ENCODE measurements around the gene KMO.
A peak's percentile ranks its signal among the peaks of the same experiment; 100 is the strongest.

Gene KMO

DNA sequence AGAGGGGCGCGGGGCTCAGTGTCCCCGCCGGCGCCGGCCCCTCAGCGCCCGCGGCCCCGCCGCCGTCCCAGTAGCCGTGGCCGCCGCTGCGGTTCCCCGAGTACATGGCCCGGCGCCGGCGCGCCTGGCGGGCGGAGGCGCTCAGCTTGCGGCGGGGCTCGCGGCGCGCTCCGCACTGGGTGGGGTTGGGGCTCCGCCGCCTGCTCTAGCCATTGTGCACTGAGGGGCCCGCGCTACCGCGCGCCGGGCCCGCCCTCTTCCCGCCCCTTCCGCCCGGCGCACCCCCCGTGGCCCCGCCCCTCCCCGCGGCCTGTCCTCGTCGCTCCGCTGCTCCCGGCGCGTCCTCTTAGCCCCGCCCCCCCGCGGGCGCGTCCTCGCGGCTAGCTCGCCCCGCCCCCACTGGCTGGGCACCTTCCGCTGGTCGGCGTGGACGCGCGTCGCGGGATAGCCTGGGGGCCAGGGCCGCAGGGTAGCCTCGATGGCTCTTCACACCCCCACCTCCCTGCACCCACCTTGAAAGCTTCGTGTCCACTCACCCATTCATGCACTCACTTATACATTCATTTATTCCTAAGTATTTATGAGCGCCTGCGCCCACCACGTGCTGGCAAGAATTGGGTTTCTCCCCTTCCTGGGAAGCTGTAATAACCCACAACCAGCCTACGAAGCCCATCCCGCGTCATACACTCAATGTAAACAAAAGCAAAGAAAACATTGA is 108.1 kb downstream of the KMO start, which contains the start of the genes CHML and OPN3:
Gene CHML (minus strand): TSS at position 221 of the 718 bp plus-strand sequence. CDS start 4,603 bp downstream, outside the sequence.
Gene OPN3 (minus strand): TSS at position 221 of the 718 bp plus-strand sequence. CDS start 115 bp downstream, at position 106.
- Histone ChIP-seq H3K9me3 (ENCODE audit: control insufficient read depth, insufficient read depth, low read depth, low read length) (peaks cover 14% of the 10 kb centered on the region), H3K4me1 (ENCODE audit: control insufficient read depth, insufficient read depth, low read length) (peaks cover 15% of the 10 kb centered on the region), H3K27ac (ENCODE audit: low read depth, low read length) (peak within 1 kb of the TSS; percentile 32; the same call in 1 of the 2 replicates), H3K27me3 (ENCODE audit: control insufficient read depth, insufficient read depth, low read length) (no peaks in the 10 kb centered on the region), H3K36me3 (ENCODE audit: control insufficient read depth, insufficient read depth, low read length) (peaks cover 20% of the 10 kb centered on the region), H3K9ac (ENCODE audit: low read length) (peak within 1 kb of the TSS; percentile 98), H3K4me3 (ENCODE audit: low read depth, low read length) (peak within 1 kb of the TSS; percentile 95)

GRCh38 chr1:241640867-241641622 is 108.9 kb downstream of the KMO start:
- Histone ChIP-seq H3K27me3 (ENCODE audit: control insufficient read depth, insufficient read depth, low read length) (no peaks in the 10 kb centered on the region), H3K27ac (ENCODE audit: low read depth, low read length) (no peak overlapping the region), H3K36me3 (ENCODE audit: control insufficient read depth, insufficient read depth, low read length) (peaks cover 13% of the 10 kb centered on the region), H3K4me3 (ENCODE audit: low read depth, low read length) (peak overlapping the region; percentile 61; the same call in 1 of the 2 replicates), H3K9ac (ENCODE audit: low read length) (no peak overlapping the region), H3K9me3 (ENCODE audit: control insufficient read depth, insufficient read depth, low read depth, low read length) (peaks cover 14% of the 10 kb centered on the region), H3K4me1 (ENCODE audit: control insufficient read depth, insufficient read depth, low read length) (peaks cover 15% of the 10 kb centered on the region)

GRCh38 chr1:241641773-241642592 is 109.8 kb downstream of the KMO start:
- Histone ChIP-seq H3K9ac (ENCODE audit: low read length) (no peak overlapping the region), H3K36me3 (ENCODE audit: control insufficient read depth, insufficient read depth, low read length) (peaks cover 5% of the 10 kb centered on the region), H3K27me3 (ENCODE audit: control insufficient read depth, insufficient read depth, low read length) (no peaks in the 10 kb centered on the region), H3K27ac (ENCODE audit: low read depth, low read length) (no peak overlapping the region), H3K4me3 (ENCODE audit: low read depth, low read length) (no peak overlapping the region), H3K4me1 (ENCODE audit: control insufficient read depth, insufficient read depth, low read length) (peaks cover 13% of the 10 kb centered on the region), H3K9me3 (ENCODE audit: control insufficient read depth, insufficient read depth, low read depth, low read length) (peaks cover 14% of the 10 kb centered on the region)

DNA sequence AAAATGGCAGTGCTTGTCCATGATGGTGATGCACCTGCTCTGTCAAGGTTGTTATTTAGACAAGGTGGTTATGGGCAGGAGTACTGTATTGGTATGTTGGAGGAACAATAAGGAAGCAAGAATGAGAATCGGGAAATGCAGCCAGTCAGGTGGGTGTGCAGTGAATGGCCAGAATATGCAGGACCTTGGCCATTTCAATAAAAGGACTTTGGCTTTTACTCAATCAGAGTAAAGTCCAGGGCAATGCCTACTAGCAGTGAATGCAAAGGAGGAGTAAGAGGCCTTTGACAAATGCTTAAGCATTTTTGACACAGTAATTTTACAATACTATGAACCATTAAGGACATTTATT is 110.4 kb downstream of the KMO start:
- Histone ChIP-seq H3K27me3 (ENCODE audit: control insufficient read depth, insufficient read depth, low read length) (no peaks in the 10 kb centered on the region), H3K27ac (ENCODE audit: low read depth, low read length) (no peak overlapping the region), H3K4me3 (ENCODE audit: low read depth, low read length) (no peak overlapping the region), H3K36me3 (ENCODE audit: control insufficient read depth, insufficient read depth, low read length) (no peaks in the 10 kb centered on the region), H3K9me3 (ENCODE audit: control insufficient read depth, insufficient read depth, low read depth, low read length) (peaks cover 14% of the 10 kb centered on the region), H3K9ac (ENCODE audit: low read length) (no peak overlapping the region), H3K4me1 (ENCODE audit: control insufficient read depth, insufficient read depth, low read length) (peaks cover 7% of the 10 kb centered on the region)

- Histone ChIP-seq H3K4me3 (ENCODE audit: low read depth, low read length) (no peak overlapping the region), H3K9me3 (ENCODE audit: control insufficient read depth, insufficient read depth, low read depth, low read length) (peaks cover 14% of the 10 kb centered on the region), H3K27me3 (ENCODE audit: control insufficient read depth, insufficient read depth, low read length) (no peaks in the 10 kb centered on the region), H3K9ac (ENCODE audit: low read length) (no peak overlapping the region), H3K27ac (ENCODE audit: low read depth, low read length) (no peak overlapping the region), H3K4me1 (ENCODE audit: control insufficient read depth, insufficient read depth, low read length) (no peaks in the 10 kb centered on the region; the same call in 1 of the 2 replicates), H3K36me3 (ENCODE audit: control insufficient read depth, insufficient read depth, low read length) (no peaks in the 10 kb centered on the region)
Measured at GRCh38 chr1:241644259-241644658, 112.1 kb downstream of the KMO start.

GRCh38 chr1:241645199-241645598 is 113.0 kb downstream of the KMO start:
- Histone ChIP-seq H3K4me1 (ENCODE audit: control insufficient read depth, insufficient read depth, low read length) (no peaks in the 10 kb centered on the region; the same call in 1 of the 2 replicates), H3K27me3 (ENCODE audit: control insufficient read depth, insufficient read depth, low read length) (no peaks in the 10 kb centered on the region), H3K9me3 (ENCODE audit: control insufficient read depth, insufficient read depth, low read depth, low read length) (peaks cover 14% of the 10 kb centered on the region), H3K27ac (ENCODE audit: low read depth, low read length) (no peak overlapping the region), H3K4me3 (ENCODE audit: low read depth, low read length) (no peak overlapping the region), H3K9ac (ENCODE audit: low read length) (no peak overlapping the region), H3K36me3 (ENCODE audit: control insufficient read depth, insufficient read depth, low read length) (no peaks in the 10 kb centered on the region)
